ENCODE results near the gene CHMP4B. TPM values are rescaled to one million over a fixed set of nuclear protein-coding genes. Genes with fewer than 3 reads are reported as not detected.
A peak's percentile ranks its signal among the peaks of the same experiment; 100 is the strongest.

CHMP4B gene
- total RNA-seq, 1 experiment from 2014 or later: 87.5 TPM

DNA sequence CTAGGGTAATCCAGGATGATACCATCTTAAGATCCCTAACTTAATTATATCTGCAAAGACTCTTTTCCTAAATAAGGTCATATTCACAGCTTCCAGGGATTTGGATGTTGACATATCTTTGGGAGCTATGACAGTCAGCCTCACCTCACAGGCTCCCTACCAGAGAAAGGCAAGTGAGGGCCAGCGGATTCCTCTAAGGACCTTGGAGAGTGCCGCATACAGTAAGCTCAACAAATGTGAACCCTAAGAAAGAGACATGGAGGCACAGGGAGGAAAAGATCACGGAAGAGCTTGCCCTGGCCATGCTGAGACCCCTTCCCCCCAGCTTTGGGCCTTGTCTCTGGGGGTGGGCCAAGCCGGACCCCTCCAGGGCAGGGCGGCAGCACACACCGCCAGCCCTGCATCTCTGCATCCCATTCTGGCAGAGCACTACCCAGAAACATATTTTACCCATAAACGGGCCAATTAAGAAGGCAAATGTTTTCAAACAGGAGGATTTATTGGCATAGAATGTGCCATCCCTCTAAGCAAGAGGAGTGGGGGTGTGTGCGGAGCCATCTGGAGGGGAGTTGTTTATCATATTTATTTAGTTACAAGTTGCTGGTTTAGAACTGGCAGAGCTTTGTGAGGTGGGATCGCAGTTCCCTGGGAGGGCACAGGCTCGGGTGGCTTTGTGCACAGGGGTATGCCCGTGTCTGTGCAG, 55.4 kb downstream of the CHMP4B start:
- no TSS peak for BruUV-seq (replicated peaks)
- intact Hi-C loops (cut with micrococcal nuclease; ENCODE audit: unreplicated experiment) (loop anchor here (5.0 kb wide), 1 partner anchor 201 kb away; no protein-coding TSS in a partner anchor), in situ Hi-C loops (cut with HindIII; ENCODE audit: low pct_unique_long_range_greater_than_20kb, low sequenced_read_pairs) (no loop called here)
- no peaks in the 10 kb centered on the region for H3K36me3 ChIP-seq (ENCODE audit: control insufficient read depth, insufficient read depth, low read length)
- ChIA-PET POLR2A (interaction anchor here (0.5 kb wide), 1 partner anchor 57 kb away, joined by 7 read pairs; no protein-coding TSS in a partner anchor), CTCF (no interaction called here)
- no peak overlapping the region for H3K27ac ChIP-seq (ENCODE audit: low read length)
- DNase-seq (ENCODE audit: low read depth, low spot score) (no peak), ATAC-seq (no peak)
- TF ChIP-seq, protein P1, sequence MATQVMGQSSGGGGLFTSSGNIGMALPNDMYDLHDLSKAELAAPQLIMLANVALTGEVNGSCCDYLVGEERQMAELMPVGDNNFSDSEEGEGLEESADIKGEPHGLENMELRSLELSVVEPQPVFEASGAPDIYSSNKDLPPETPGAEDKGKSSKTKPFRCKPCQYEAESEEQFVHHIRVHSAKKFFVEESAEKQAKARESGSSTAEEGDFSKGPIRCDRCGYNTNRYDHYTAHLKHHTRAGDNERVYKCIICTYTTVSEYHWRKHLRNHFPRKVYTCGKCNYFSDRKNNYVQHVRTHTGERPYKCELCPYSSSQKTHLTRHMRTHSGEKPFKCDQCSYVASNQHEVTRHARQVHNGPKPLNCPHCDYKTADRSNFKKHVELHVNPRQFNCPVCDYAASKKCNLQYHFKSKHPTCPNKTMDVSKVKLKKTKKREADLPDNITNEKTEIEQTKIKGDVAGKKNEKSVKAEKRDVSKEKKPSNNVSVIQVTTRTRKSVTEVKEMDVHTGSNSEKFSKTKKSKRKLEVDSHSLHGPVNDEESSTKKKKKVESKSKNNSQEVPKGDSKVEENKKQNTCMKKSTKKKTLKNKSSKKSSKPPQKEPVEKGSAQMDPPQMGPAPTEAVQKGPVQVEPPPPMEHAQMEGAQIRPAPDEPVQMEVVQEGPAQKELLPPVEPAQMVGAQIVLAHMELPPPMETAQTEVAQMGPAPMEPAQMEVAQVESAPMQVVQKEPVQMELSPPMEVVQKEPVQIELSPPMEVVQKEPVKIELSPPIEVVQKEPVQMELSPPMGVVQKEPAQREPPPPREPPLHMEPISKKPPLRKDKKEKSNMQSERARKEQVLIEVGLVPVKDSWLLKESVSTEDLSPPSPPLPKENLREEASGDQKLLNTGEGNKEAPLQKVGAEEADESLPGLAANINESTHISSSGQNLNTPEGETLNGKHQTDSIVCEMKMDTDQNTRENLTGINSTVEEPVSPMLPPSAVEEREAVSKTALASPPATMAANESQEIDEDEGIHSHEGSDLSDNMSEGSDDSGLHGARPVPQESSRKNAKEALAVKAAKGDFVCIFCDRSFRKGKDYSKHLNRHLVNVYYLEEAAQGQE (IDR thresholded peaks at IDR 0.05; ENCODE audit: insufficient read depth in 1 of 2, low read depth in 2 of 2, low read length in 1 of 2): peak; percentile 84 to 85
- TF ChIP-seq, protein P2, sequence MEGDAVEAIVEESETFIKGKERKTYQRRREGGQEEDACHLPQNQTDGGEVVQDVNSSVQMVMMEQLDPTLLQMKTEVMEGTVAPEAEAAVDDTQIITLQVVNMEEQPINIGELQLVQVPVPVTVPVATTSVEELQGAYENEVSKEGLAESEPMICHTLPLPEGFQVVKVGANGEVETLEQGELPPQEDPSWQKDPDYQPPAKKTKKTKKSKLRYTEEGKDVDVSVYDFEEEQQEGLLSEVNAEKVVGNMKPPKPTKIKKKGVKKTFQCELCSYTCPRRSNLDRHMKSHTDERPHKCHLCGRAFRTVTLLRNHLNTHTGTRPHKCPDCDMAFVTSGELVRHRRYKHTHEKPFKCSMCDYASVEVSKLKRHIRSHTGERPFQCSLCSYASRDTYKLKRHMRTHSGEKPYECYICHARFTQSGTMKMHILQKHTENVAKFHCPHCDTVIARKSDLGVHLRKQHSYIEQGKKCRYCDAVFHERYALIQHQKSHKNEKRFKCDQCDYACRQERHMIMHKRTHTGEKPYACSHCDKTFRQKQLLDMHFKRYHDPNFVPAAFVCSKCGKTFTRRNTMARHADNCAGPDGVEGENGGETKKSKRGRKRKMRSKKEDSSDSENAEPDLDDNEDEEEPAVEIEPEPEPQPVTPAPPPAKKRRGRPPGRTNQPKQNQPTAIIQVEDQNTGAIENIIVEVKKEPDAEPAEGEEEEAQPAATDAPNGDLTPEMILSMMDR (IDR thresholded peaks at IDR 0.05): no peak
- H3K4me3 ChIP-seq (ENCODE audit: low read depth in 2 of 2, low read length in 2 of 2): no peak overlapping the region
- peaks cover 16% of the 10 kb centered on the region for H3K4me1 ChIP-seq (ENCODE audit: control insufficient read depth, insufficient read depth, low read length)
- H3K9me3 ChIP-seq (ENCODE audit: control insufficient read depth, insufficient read depth, low read depth, low read length): no peaks in the 10 kb centered on the region
- no peaks in the 10 kb centered on the region for H3K27me3 ChIP-seq (ENCODE audit: control insufficient read depth, insufficient read depth, low read length)

DNA sequence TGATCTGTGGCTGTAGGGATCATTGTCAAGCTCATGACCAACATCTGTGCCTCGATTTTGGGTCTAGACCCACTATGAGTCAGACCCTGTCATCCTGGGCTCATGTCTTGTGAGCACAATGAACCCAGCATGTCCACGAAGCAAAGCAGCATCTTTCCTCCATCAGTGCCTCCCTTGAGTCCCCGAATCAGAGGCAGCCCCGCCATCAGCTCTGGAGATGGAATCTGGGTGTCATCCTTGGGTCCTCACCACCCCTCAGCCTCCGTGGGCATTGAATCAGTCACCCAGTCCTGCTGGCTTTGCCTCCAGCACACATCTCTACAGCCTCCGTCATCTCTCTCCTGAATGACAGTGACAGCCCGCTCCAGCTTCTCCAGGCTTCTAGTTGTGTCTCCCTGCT, 56.9 kb downstream of the CHMP4B start:
- DNase-seq (ENCODE audit: low read depth, low spot score) (no peak), ATAC-seq (no peak)
- Histone ChIP-seq H3K4me3 (ENCODE audit: low read depth in 2 of 2, low read length in 2 of 2) (no peak overlapping the region), H3K9me3 (ENCODE audit: control insufficient read depth, insufficient read depth, low read depth, low read length) (no peaks in the 10 kb centered on the region), H3K27ac (ENCODE audit: low read length) (no peak overlapping the region), H3K27me3 (ENCODE audit: control insufficient read depth, insufficient read depth, low read length) (no peaks in the 10 kb centered on the region), H3K36me3 (ENCODE audit: control insufficient read depth, insufficient read depth, low read length) (no peaks in the 10 kb centered on the region), H3K4me1 (ENCODE audit: control insufficient read depth, insufficient read depth, low read length) (peaks cover 15% of the 10 kb centered on the region)
- ChIA-PET CTCF (no interaction called here), POLR2A (no interaction called here)
- in situ Hi-C loops (cut with HindIII; ENCODE audit: low pct_unique_long_range_greater_than_20kb, low sequenced_read_pairs): no loop called here
- no peak for TF ChIP-seq TCF7L2 (IDR thresholded peaks at IDR 0.05; ENCODE audit: low read depth, low read length)
- no peak for TF ChIP-seq POLR2AphosphoS5 (IDR thresholded peaks at IDR 0.05; ENCODE audit: low read depth, low read length)
- TF ChIP-seq, protein P2 (IDR thresholded peaks at IDR 0.05): no peak
- no peak for TF ChIP-seq SIN3A (IDR thresholded peaks at IDR 0.05; ENCODE audit: borderline replicate concordance, insufficient read depth, low read depth, low read length)
- TF ChIP-seq, protein P1 (IDR thresholded peaks at IDR 0.05; ENCODE audit: insufficient read depth in 1 of 2, low read depth in 2 of 2, low read length in 1 of 2): no peak
- intact Hi-C loops (cut with micrococcal nuclease; ENCODE audit: unreplicated experiment): loop anchor here (5.0 kb wide), 1 partner anchor 199 kb away; no protein-coding TSS in a partner anchor
- no TSS peak for BruUV-seq (replicated peaks)
